HepG2 (cell line): ENCODE data around the gene VDAC1.

Experiments
- DNMT3B ChIP-seq: conservative IDR thresholded peaks from 2 replicates; pipeline ENCODE4 v1.6.1; 2016; ENCODE audit warnings: missing biosample characterization, control low read depth
- POLR2A ChIP-seq, 2 experiments: IDR thresholded peaks; 2 replicates each; pipeline ENCODE4 v1.6.1; 2011; ENCODE audit warnings: low read depth in 2 of 2, low read length in 2 of 2, mild to moderate bottlenecking in 1 of 2, moderate library complexity in 1 of 2; ENCODE audit not compliant: insufficient read depth in 1 of 2
- REPIN1 ChIP-seq: sonication (generic); formaldehyde crosslinking; IDR thresholded peaks from 2 replicates; pipeline ENCODE4 v1.8.0; 2022; ENCODE audit warnings: missing genetic modification reagents, low read depth, mild to moderate bottlenecking, borderline replicate concordance
- SIN3A ChIP-seq: IDR thresholded peaks from 2 replicates; pipeline ENCODE4 v1.6.1; 2011; ENCODE audit warnings: low read depth, mild to moderate bottlenecking, control low read depth, low read length, borderline replicate concordance
- TCF7 ChIP-seq: sonication (generic); IDR thresholded peaks from 2 replicates; pipeline ENCODE4 v1.6.1; 2016; ENCODE audit warnings: antibody characterized with exemption, low read depth
- TRIM24 ChIP-seq: sonication (generic); formaldehyde crosslinking; IDR thresholded peaks from 2 replicates; pipeline ENCODE4 v1.8.0; 2022; ENCODE audit warnings: mild to moderate bottlenecking, missing genetic modification reagents
- TF ChIP-seq, protein P1 (sequence below): sonication (generic); formaldehyde crosslinking; IDR thresholded peaks from 2 replicates; pipeline ENCODE4 v1.5.0; 2020; ENCODE audit warnings: mild to moderate bottlenecking, missing genetic modification reagents, moderate library complexity

DNA sequence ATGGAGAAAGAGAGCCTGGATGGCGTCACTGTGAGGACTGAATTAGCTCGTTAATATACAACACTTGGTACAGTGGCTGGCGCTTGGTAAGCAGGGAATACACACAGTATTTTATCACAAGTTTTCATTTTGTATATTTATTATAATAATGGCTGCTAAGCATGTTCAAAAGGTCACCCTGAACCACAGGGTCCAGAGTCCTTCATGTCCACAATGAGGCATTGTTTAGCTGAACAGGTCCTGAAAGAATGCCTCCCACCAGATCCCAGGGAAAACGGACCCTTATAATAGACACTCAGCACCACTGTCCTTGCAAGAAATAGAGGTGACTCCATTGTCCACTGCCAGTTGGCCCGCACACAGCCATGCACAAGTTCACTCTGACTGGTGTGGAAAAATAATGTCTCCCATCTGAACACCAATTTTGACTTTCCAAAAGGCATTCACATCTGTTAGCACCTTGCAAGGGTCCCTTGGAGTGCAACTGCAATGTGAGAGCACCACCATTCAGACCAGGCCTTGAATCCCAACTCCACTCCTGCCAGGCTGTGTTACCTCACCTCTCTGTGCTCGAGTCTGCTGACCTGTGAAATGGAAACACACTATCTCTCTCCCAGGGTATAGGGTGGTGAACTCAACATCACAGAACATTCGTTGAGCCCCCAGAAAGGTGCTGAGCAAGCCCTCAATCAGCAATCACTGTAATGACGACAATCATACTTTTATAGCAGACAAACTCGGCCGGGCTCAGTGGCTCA lies 3.9 kb downstream of the VDAC1 start:
- TF ChIP-seq REPIN1 (CRISPR knock-in tag) = no peak
- peak in 1 of 2 experiments; percentile 66; a peak in 2 of 4 replicates for TF ChIP-seq POLR2A (IDR thresholded peaks at IDR 0.05; ENCODE audit: insufficient read depth in 1 of 2, low read depth in 2 of 2, low read length in 2 of 2)
- no peak for TF ChIP-seq TRIM24 (CRISPR knock-in tag)
- TF ChIP-seq TCF7 = no peak
- TF ChIP-seq DNMT3B (CRISPR knock-in tag) = no peak
- TF ChIP-seq SIN3A = no peak
- TF ChIP-seq, protein P1, sequence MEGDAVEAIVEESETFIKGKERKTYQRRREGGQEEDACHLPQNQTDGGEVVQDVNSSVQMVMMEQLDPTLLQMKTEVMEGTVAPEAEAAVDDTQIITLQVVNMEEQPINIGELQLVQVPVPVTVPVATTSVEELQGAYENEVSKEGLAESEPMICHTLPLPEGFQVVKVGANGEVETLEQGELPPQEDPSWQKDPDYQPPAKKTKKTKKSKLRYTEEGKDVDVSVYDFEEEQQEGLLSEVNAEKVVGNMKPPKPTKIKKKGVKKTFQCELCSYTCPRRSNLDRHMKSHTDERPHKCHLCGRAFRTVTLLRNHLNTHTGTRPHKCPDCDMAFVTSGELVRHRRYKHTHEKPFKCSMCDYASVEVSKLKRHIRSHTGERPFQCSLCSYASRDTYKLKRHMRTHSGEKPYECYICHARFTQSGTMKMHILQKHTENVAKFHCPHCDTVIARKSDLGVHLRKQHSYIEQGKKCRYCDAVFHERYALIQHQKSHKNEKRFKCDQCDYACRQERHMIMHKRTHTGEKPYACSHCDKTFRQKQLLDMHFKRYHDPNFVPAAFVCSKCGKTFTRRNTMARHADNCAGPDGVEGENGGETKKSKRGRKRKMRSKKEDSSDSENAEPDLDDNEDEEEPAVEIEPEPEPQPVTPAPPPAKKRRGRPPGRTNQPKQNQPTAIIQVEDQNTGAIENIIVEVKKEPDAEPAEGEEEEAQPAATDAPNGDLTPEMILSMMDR (CRISPR knock-in tag) = no peak
